RKO (cell line): ENCODE data around the gene RTP5.

Source experiments
- DNase-seq: peaks from one replicate; pipeline ENCODE4 v3.0.0-alpha.2; 2016; ENCODE audit warnings: low spot score

The RTP5 gene

DNA sequence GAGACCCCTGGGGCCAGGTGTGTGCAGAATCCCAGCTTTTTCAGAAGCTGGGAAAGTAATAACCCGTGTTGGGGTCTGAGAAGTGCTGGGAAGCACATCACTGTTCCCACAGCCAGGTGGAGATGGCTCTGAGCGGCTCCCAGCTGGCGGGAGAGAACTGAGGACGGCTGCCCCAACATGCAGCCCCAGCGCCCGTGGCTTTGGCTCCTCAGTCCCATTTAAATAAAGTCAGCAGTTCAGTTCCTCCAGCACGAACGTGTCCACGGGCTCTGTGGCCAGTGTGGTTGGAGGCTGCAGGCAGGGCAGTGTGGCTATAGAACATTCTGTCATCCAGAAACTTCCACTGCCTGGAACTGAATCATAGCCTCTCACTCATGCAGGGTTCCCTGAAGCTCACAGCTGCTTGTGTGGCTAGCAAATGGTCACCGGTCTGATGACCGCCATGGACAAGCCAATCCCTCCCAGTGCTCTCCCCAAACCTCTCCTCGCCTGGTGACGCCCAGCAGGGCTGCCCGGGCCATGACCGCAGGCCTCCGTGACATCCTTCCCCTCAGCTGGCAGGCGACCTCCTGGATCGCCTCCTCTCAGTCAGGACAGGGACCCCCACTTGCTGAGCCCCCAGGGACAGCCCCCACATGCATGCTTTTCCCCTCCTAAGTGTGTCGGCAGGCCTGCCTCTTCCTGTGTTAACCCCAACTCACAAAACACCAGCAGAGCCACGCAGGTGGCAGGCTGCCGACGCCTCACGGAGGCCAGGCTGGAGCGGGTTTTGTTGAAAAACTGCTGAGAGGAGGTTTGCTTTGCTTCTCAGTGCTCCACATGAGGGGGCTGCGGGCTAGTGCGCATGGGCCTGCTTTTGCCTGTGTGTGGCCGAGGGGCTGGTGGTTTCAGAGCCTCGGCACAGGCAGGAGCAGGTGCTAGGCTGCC, 1.3 kb downstream of the RTP5 start:
- DNase-seq = no peak

- DNase-seq = no peak
Observed at GRCh38 chr2:241871538-241872312, 2.2 kb downstream of the RTP5 start.

DNA sequence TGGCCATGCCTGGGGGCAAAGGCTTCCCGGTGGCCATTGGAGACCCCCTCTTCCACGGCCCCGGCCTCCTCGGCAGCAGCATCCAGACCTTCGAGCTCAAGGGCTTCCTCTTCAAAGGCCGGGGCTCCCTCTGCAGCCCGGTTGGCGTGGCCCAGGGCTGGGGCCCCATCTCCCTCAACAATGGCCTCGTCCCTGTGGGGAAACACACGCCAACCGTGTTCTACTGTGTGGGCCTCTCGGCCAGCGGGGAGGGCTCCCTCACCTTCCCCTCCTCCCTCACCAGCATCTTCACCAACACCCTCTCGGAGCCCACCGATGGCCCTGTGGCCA, 2.7 kb downstream of the RTP5 start:
- DNase-seq = no peak

DNA sequence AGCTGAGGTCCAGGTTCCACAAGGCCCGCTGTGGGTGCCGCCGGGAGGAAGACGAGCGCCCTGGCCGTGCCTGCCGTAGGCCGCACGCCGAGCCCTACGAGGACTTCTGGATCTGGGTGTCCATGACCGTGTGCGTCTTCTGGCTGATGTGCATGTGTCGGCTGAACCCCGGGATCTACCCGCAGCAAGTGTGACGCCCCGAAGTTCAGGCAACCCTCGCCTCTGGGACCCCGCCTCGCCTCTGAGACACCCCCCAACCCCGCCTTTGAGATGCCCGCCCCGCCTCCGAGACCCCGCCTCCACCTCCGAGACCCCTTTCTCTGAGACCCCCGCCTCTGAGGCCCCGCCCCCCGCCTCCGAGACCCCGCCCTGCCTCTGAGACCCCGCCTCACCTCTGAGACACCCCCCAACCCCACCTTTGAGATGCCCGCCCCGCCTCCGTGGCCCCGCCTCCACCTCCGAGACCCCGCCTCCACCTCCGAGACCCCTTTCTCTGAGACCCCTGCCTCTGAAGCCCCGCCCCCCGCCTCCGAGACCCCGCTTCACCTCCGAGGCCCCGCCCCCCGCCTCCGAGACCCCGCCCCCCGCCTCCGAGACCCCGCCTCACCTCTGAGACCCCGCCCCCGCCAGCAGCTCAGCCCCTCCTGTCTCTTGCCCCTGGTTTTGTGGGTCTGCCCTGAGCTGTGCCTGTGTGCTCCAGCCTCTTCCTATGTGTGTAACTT, 3.7 kb downstream of the RTP5 start:
- no peak for DNase-seq

DNA sequence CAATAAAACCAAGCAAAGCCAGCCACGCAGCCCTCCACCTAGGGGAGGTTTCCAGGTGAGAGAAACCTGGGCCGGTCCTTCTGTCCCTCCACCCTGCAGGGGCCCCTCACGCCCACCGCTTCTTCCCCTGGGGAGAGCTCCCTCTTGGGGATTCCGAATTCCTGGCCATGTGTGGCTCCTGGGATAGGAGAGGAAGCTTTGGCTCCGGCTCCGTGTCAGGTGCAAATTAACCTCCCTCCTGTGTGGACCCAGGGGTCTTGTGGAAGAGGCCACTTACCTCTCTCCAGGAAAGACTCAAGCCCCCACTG, 4.2 kb downstream of the RTP5 start:
- DNase-seq = no peak

GRCh38 chr2:241874277-241874925, 4.9 kb downstream of the RTP5 start:
- DNase-seq = no peak

GRCh38 chr2:241875754-241876527, 6.4 kb downstream of the RTP5 start:
- DNase-seq = peak; percentile 26

- DNase-seq = no peak
Observed at GRCh38 chr2:241876528-241877196, 7.1 kb downstream of the RTP5 start.

GRCh38 chr2:241877197-241877685, 7.7 kb downstream of the RTP5 start:
- no peak for DNase-seq

- peak; percentile 79 for DNase-seq
Observed at GRCh38 chr2:241877989-241878970, 8.8 kb downstream of the RTP5 start.

DNA sequence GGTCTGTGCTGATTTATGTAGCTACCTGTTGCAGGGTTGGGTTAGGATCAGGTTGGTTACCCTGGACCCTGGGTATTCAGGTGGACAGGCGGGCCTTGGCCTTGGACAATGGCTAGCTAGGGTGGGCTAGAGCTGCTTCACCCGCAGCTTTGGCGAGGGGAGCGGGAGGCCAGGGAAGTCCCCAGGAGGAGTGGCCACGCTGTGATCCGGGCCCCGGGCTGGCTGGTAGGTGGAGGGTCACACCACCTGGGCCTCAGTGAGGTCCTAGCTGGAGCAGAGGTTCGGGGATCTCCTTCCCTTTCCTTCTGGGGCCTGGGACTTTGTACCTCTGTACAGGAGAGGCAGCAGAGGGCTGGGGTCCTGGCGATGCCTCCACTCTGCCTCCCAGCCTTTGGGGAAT, 9.8 kb downstream of the RTP5 start:
- no peak for DNase-seq

- DNase-seq = no peak
Observed at GRCh38 chr2:241880311-241881073, 11.0 kb downstream of the RTP5 start.

DNA sequence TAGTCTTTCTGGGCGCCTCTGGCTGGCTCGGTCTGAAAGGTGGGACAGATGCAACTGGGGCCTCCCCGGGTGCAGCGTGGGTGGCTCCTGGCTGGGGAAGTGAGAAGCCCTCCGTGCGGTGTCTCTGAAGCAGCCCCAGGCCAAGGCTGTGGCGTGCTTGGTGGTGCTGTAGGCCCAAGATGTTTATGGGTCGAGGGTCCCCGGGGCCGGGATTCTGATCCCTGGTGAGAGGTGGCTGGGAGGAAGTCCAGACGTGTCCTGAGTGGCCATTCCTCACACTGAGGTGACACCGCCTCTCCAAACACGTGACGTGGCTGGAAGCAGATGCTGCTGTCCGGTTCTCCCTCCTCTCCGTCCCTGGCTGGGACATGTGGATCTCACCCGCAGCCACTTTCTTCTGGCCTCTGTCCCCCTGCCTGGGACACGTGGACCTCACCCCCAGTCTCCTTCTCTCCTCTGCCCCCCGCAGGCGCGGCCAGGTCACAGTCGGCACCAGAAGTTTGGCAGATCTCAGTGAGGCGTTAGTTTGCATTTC, 12.6 kb downstream of the RTP5 start:
- peak; percentile 71 for DNase-seq

DNA sequence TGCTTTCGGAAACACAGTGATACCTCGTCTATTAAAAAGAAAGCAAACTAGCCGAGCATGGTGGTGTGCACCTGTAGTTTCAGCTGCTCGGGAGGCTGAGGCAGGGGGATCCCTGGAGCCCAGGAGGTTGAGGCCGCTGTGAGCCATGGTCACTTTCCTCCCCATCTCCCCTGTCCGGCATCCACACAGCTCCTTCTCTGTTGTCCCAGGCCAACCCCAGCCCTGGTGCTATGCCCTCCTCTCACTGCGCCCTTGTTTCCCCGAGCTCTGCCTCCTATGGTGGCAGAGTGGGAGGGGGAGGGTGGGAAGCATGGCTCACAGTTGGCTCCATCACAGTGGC, 15.4 kb downstream of the RTP5 start:
- no peak for DNase-seq

- DNase-seq = no peak
Observed at GRCh38 chr2:241885291-241885945, 15.9 kb downstream of the RTP5 start.

GRCh38 chr2:241885946-241886643, 16.6 kb downstream of the RTP5 start:
- DNase-seq = no peak

DNA sequence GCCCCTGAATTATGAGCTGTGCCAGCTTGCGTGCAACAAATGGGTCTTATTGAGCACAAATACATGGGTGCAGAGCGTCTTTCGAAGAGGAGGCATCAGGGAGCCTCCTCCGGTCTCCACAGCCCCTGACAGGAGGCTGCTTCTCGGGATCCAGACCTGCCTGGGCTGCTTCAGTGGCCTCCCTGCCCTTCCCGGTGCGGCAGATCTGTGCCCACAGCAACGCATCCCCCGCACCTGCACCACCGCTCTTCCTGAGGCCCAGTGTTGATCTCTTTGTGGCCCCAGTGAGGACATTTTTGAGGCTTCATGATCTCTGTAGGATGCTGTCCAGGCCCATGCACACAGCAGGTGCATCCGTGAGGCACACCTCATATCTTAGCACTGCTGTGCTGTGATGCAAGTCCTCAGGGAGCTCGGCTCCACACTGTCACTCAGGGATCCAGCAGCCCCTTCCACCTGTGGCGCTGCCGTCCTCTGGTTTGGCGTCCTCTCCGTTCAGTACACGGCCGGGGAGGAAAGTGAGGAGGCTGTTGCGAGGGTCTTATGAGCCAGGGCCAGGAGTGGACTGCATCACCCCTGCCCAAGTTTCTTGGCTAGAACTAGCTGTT, 17.4 kb downstream of the RTP5 start:
- DNase-seq = no peak
